Testis (tissue), 2 donors: ENCODE results near the gene ANTXR1.

Source experiments
- CTCF ChIP-seq, 3 experiments: fragments of 450-650 bp in 2 of 3; fragments of 200-600 bp in 1 of 3; sonication (generic) in 1 of 3; IDR thresholded peaks; one replicate each; pipeline ENCODE4 v1.5.1; 2016 to 2019; ENCODE audit warnings: antibody characterized with exemption in 3 of 3, mild to moderate bottlenecking in 2 of 3, moderate library complexity in 1 of 3
- POLR2A ChIP-seq: fragments of 450-650 bp; IDR thresholded peaks from one replicate; pipeline ENCODE4 v1.6.1; 2017; ENCODE audit warnings: antibody characterized with exemption, mild to moderate bottlenecking, moderate library complexity

- no peak for TF ChIP-seq CTCF (IDR thresholded peaks at IDR 0.05)
- TF ChIP-seq POLR2A: no peak
Measured at GRCh38 chr2:69163109-69163508, 150.1 kb downstream of the ANTXR1 start.
